ENCODE results near the gene TMEM150C. TPM values are rescaled to one million over a fixed set of nuclear protein-coding genes. Genes with fewer than 3 reads are reported as not detected.

Gene TMEM150C
- total and polyA plus RNA-seq, 7 experiments from 2014 or later: 0.07 to 0.18 TPM; not detected in 5

- DNase-seq: no peak
- no peak overlapping the region for H3K4me3 ChIP-seq (ENCODE audit: low read length)
- ChIA-PET CTCF (no interaction called here), POLR2A (no interaction called here)
- H3K4me1 Mint-ChIP-seq: no peaks in the 10 kb centered on the region
- H3K27me3 ChIP-seq (ENCODE audit: control insufficient read depth in 2 of 2, insufficient read depth in 2 of 2, low read length in 2 of 2): no peaks in the 10 kb centered on the region
- H3K36me3 ChIP-seq (ENCODE audit: control insufficient read depth in 2 of 3, insufficient read depth in 3 of 3, low read length in 3 of 3): no peaks in the 10 kb centered on the region
- H3K27ac ChIP-seq (ENCODE audit: low read depth, low read length): no peak overlapping the region
- intact Hi-C loops (cut with micrococcal nuclease): no loop called here
- no peak for ATAC-seq
- H3K4me3 Mint-ChIP-seq: no peak overlapping the region
- peak overlapping the region in 1 of 9 donors; percentile 45 for H3K27ac Mint-ChIP-seq
- H3K4me1 ChIP-seq (ENCODE audit: control insufficient read depth in 2 of 2, insufficient read depth in 2 of 2, low read length in 2 of 2): no peaks in the 10 kb centered on the region
- H3K27me3 Mint-ChIP-seq: peaks cover 4 to 20% (median 14%) of the 10 kb centered on the region in 5 donors
- H3K36me3 Mint-ChIP-seq: no peaks in the 10 kb centered on the region
- peaks cover 0 to 2% (median 0%) of the 10 kb centered on the region in 11 donors for H3K9me3 Mint-ChIP-seq
- H3K9me3 ChIP-seq (ENCODE audit: control insufficient read depth in 2 of 3, low read length in 3 of 3): no peaks in the 10 kb centered on the region
Observed at GRCh38 chr4:82587826-82588540, 26.2 kb upstream of the TMEM150C start.

GRCh38 chr4:82585690-82586435 is 24.1 kb upstream of the TMEM150C start:
- Histone ChIP-seq H3K27me3 (ENCODE audit: control insufficient read depth in 2 of 2, insufficient read depth in 2 of 2, low read length in 2 of 2) (no peaks in the 10 kb centered on the region), H3K9me3 (ENCODE audit: control insufficient read depth in 2 of 3, low read length in 3 of 3) (no peaks in the 10 kb centered on the region), H3K4me1 (ENCODE audit: control insufficient read depth in 2 of 2, insufficient read depth in 2 of 2, low read length in 2 of 2) (no peaks in the 10 kb centered on the region), H3K27ac (ENCODE audit: low read depth, low read length) (no peak overlapping the region), H3K4me3 (ENCODE audit: low read length) (no peak overlapping the region), H3K36me3 (ENCODE audit: control insufficient read depth in 2 of 3, insufficient read depth in 3 of 3, low read length in 3 of 3) (no peaks in the 10 kb centered on the region)
- ATAC-seq: no peak
- Mint-ChIP-seq H3K9me3 (peaks cover 0 to 2% (median 0%) of the 10 kb centered on the region in 11 donors), H3K27ac (no peak overlapping the region), H3K36me3 (no peaks in the 10 kb centered on the region), H3K4me3 (no peak overlapping the region), H3K27me3 (peaks cover 0 to 12% (median 0%) of the 10 kb centered on the region in 5 donors), H3K4me1 (no peaks in the 10 kb centered on the region)
- intact Hi-C loops (cut with micrococcal nuclease): no loop called here
- ChIA-PET POLR2A (no interaction called here), CTCF (no interaction called here)
- no peak for DNase-seq

- H3K27me3 ChIP-seq (ENCODE audit: control insufficient read depth in 2 of 2, insufficient read depth in 2 of 2, low read length in 2 of 2): no peaks in the 10 kb centered on the region
- H3K4me1 ChIP-seq (ENCODE audit: control insufficient read depth in 2 of 2, insufficient read depth in 2 of 2, low read length in 2 of 2): no peaks in the 10 kb centered on the region
- ATAC-seq (no peak), DNase-seq (no peak)
- Mint-ChIP-seq H3K36me3 (no peaks in the 10 kb centered on the region), H3K9me3 (peaks cover 0 to 2% (median 0%) of the 10 kb centered on the region in 11 donors), H3K27me3 (peaks cover 0 to 12% (median 0%) of the 10 kb centered on the region in 5 donors), H3K4me1 (no peaks in the 10 kb centered on the region), H3K4me3 (no peak overlapping the region), H3K27ac (no peak overlapping the region)
- CTCF ChIA-PET: no interaction called here
- H3K36me3 ChIP-seq (ENCODE audit: control insufficient read depth in 2 of 3, insufficient read depth in 3 of 3, low read length in 3 of 3): no peaks in the 10 kb centered on the region
- POLR2A ChIA-PET: no interaction called here
- no peaks in the 10 kb centered on the region for H3K9me3 ChIP-seq (ENCODE audit: control insufficient read depth in 2 of 3, low read length in 3 of 3)
- intact Hi-C loops (cut with micrococcal nuclease): no loop called here
- no peak overlapping the region for H3K4me3 ChIP-seq (ENCODE audit: low read length)
- H3K27ac ChIP-seq (ENCODE audit: low read depth, low read length): no peak overlapping the region
Observed at GRCh38 chr4:82584931-82585330, 23.1 kb upstream of the TMEM150C start.

GRCh38 chr4:82583897-82584587 is 22.3 kb upstream of the TMEM150C start:
- H3K9me3 ChIP-seq (ENCODE audit: control insufficient read depth in 2 of 3, low read length in 3 of 3): no peaks in the 10 kb centered on the region
- H3K36me3 ChIP-seq (ENCODE audit: control insufficient read depth in 2 of 3, insufficient read depth in 3 of 3, low read length in 3 of 3): no peaks in the 10 kb centered on the region
- DNase-seq (no peak), ATAC-seq (no peak)
- H3K27ac ChIP-seq (ENCODE audit: low read depth, low read length): no peak overlapping the region
- Mint-ChIP-seq H3K9me3 (no peaks in the 10 kb centered on the region), H3K4me3 (no peak overlapping the region), H3K27ac (no peak overlapping the region), H3K36me3 (no peaks in the 10 kb centered on the region), H3K27me3 (peaks cover 0 to 12% (median 0%) of the 10 kb centered on the region in 5 donors), H3K4me1 (no peaks in the 10 kb centered on the region)
- H3K4me1 ChIP-seq (ENCODE audit: control insufficient read depth in 2 of 2, insufficient read depth in 2 of 2, low read length in 2 of 2): no peaks in the 10 kb centered on the region
- ChIA-PET CTCF (no interaction called here), POLR2A (no interaction called here)
- no peaks in the 10 kb centered on the region for H3K27me3 ChIP-seq (ENCODE audit: control insufficient read depth in 2 of 2, insufficient read depth in 2 of 2, low read length in 2 of 2)
- H3K4me3 ChIP-seq (ENCODE audit: low read length): no peak overlapping the region
- intact Hi-C loops (cut with micrococcal nuclease): no loop called here

GRCh38 chr4:82579932-82580331 is 18.1 kb upstream of the TMEM150C start:
- Histone ChIP-seq H3K36me3 (ENCODE audit: control insufficient read depth in 2 of 3, insufficient read depth in 3 of 3, low read length in 3 of 3) (no peaks in the 10 kb centered on the region), H3K4me1 (ENCODE audit: control insufficient read depth in 2 of 2, insufficient read depth in 2 of 2, low read length in 2 of 2) (no peaks in the 10 kb centered on the region), H3K27ac (ENCODE audit: low read depth, low read length) (no peak overlapping the region), H3K27me3 (ENCODE audit: control insufficient read depth in 2 of 2, insufficient read depth in 2 of 2, low read length in 2 of 2) (no peaks in the 10 kb centered on the region), H3K9me3 (ENCODE audit: control insufficient read depth in 2 of 3, low read length in 3 of 3) (no peaks in the 10 kb centered on the region), H3K4me3 (ENCODE audit: low read length) (no peak overlapping the region)
- no peak for DNase-seq
- H3K9me3 Mint-ChIP-seq: no peaks in the 10 kb centered on the region
- no peak overlapping the region for H3K27ac Mint-ChIP-seq
- no peaks in the 10 kb centered on the region for H3K4me1 Mint-ChIP-seq
- ATAC-seq: no peak
- H3K4me3 Mint-ChIP-seq: no peak overlapping the region
- H3K36me3 Mint-ChIP-seq: no peaks in the 10 kb centered on the region
- intact Hi-C loops (cut with micrococcal nuclease): no loop called here
- H3K27me3 Mint-ChIP-seq: peaks cover 0 to 11% (median 6%) of the 10 kb centered on the region in 5 donors
- ChIA-PET POLR2A (no interaction called here), CTCF (no interaction called here)

- Histone ChIP-seq H3K36me3 (ENCODE audit: control insufficient read depth in 2 of 3, insufficient read depth in 3 of 3, low read length in 3 of 3) (no peaks in the 10 kb centered on the region), H3K27me3 (ENCODE audit: control insufficient read depth in 2 of 2, insufficient read depth in 2 of 2, low read length in 2 of 2) (no peaks in the 10 kb centered on the region), H3K27ac (ENCODE audit: low read depth, low read length) (no peak overlapping the region), H3K9me3 (ENCODE audit: control insufficient read depth in 2 of 3, low read length in 3 of 3) (no peaks in the 10 kb centered on the region), H3K4me3 (ENCODE audit: low read length) (no peak overlapping the region), H3K4me1 (ENCODE audit: control insufficient read depth in 2 of 2, insufficient read depth in 2 of 2, low read length in 2 of 2) (no peaks in the 10 kb centered on the region)
- ChIA-PET POLR2A (no interaction called here), CTCF (no interaction called here)
- H3K4me1 Mint-ChIP-seq: no peaks in the 10 kb centered on the region
- no peak overlapping the region for H3K27ac Mint-ChIP-seq
- ATAC-seq (no peak), DNase-seq (no peak)
- H3K27me3 Mint-ChIP-seq: peaks cover 0 to 11% (median 6%) of the 10 kb centered on the region in 5 donors
- H3K4me3 Mint-ChIP-seq: no peak overlapping the region
- peaks cover 0 to 3% (median 0%) of the 10 kb centered on the region in 11 donors for H3K9me3 Mint-ChIP-seq
- intact Hi-C loops (cut with micrococcal nuclease): no loop called here
- no peaks in the 10 kb centered on the region for H3K36me3 Mint-ChIP-seq
Observed at GRCh38 chr4:82578935-82579334, 17.1 kb upstream of the TMEM150C start.

Measured in naive thymus-derived CD4-positive, alpha-beta T cell (primary cell).